SW480 (cell line): Measurements from ENCODE around the gene SCAPER.

ENCODE experiments used
- DNase-seq: peaks from one replicate; pipeline ENCODE4 v3.0.0-alpha.2; 2016; ENCODE audit warnings: low spot score

The SCAPER gene

DNA sequence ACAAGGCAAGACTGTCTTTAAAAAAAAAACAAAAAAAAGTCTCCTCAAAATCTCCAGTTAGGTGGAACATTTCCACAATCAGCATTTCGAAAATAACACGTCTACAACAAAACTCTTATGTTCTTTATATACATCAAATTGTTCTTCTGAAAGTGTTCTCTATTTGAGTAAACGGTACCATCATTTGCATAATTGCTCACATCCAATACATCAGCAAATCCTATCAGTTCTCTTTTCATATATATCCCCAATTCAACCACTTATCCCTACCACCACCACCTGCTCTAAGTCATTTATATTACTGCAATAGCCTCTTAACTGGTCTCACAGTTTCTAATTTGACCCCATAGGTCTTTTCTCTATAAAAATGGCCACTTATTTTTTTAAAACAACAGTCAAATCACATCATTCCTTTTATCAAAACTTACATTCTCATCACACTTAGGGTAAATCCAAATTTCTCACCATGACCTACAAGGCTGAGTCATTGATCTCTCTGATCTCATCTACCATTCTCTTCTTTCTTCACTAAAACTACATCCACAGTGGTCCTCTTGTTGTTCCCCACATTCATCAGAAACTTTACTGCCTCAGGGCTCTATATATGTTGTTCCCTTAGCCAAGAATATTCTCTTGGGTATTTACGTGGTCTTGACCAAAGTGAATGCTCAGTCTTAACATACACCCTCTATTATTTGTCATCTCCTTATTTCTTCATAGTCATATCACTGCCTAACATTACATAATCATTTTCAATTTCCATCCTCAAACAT is 237.0 kb downstream of the SCAPER start:
- DNase-seq: no peak

DNA sequence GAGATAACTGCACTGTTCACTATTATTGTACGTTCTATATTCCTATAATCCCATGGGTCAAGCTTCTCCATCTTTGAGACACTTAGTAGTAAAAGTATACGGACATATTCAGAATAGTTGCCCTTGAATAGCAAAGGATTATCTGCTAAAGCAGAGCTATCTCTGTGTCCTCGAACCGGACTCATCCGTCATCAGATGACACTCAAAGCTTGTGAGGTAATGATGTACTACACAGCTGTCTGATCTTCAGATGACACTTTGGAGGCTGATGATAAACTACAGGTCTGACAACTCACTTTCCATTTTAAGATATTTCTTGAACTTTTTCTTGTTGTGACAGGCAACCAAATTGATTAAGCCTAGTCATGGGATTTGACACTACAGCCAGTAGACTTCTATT is 240.2 kb downstream of the SCAPER start:
- no peak for DNase-seq

DNA sequence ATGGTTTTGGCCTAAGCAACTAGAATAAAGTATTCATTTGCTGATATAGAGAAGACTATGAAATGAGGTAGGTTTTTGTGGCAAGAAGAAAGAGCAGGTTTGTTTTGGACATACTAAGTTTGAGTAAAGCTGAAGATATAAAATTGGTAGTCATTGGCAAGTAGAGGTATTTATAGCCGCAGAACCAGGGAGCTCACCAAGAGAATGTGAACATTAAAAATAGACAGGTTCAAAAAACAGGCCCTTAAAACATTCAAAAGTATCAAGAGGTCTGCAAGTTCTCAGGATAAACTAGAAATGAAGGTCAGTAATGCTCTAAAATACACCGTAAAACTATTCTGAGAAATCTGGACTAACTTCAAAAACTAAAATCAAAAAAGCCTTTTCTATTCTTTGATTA is 240.7 kb downstream of the SCAPER start:
- DNase-seq: no peak

DNA sequence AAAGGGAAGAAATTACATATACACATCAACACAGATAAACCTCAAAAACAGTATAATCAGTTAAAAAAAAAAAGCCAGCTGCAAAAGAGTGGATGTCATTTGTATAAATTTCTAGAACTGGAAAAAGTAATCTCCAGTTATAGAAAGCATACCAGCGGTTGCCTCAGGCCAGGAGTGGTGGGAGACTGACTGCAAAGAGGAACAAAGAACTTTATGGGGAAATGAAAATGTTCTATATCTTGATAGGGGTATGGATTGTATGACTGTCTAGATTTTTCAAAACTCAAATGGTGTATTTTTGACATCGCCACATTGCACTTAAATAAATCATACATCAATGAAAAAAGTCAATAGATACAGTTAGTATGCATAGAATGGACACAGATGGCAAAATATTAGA is 241.6 kb downstream of the SCAPER start:
- no peak for DNase-seq

DNA sequence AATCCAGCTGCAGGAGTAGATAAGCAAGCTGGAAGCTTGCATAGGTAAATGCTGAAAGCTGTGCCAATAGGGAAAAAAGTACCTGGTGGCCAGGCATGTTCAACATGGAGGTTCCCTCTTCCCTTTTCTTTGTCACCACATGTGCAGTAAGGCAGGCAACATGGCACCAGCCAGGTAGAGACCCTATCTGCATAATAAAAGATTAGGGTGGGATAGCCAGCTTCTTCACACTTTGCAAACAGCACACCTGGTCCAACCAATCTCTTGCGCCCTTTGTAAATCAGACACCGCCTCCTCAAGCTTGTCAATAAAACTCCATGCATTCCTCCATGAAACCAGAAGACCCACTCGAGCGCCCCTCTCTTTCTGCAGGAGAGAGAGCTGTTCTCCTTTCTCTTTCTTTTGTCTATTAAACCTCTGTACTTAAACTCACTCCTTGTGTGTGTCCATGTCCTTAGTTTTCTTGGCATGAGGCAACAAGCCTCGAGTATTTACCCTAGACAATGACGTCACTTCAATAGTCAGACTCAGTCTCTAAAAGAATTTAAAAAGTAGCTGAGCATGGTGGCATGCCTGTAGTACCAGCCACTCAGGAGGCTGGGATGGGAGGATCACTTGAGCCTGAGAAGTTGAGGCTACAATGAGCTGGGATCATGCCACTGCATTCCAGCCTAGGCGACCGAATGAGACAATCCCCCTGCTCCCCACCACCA is 256.3 kb downstream of the SCAPER start:
- no peak for DNase-seq

DNA sequence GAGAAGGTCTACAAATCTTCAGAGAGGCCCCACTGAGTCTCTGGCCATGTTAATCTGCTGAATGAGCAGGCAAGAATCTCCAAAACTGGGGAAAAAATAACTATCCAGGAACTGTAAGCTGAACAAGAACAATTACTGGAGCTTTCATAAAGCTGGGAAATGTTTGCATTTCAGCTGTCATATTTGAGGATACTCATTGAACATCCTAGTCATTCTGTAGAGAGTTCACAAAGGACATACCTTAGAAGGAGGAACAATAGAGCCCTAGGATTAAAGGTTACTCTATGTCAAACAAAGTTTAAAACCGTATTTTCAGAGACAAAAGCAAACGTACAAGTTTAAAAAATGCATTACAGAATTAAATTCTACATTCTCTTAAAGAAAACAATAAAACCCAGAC is 257.5 kb downstream of the SCAPER start:
- DNase-seq: no peak

DNA sequence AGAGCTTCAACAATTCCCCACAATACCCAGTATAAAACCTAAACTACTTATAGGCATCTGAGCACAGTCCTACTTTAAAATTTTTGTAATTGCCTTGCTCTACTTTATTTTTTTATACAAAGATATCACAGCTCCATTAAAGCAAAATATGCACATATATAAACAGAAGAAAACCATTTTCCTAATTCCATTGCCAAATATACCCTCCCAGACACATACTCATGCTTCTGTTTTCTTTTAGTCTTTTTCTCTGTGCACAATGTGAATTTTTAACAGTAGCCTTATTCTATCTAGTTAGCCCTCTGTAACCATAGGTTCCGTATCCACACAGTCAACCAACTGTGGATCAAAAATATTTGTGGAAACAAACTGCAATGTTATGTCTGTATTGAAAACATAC is 260.5 kb downstream of the SCAPER start:
- DNase-seq: no peak

DNA sequence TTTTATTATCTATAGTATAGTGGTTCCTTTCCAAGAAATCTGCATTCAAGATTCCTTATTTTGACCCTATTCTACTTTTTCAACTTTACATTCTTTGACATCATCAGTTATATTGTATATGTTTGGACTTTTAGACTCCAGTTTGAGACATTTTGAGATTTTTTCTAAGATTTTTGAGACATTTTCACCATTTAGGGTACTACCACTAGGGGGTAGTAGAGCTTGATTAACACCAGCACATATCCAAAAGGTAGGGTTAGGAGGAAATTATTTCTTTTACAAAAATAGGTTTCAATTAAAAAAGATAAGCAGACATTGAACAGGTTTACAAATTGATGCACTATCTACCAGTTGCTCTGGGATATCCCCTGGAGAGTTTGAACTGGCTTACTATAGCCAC is 262.5 kb downstream of the SCAPER start:
- DNase-seq: no peak

DNA sequence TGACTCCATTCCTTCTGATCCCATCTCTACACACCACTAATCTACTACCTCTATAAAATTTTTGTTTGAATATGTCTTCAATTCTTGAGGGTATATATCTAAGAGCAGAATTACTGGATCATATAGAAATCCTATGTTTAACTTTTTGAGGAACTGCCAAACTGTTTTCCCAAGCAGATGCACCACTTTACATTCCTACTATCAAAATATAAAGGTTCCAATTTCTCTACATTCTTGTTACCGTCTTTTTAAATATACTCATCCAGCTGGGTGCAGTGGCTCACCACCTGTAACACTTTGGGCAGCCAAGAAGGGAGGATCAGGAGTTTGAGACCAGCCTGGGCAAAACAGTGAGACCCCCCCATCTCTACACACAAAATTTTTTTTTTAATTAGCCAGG is 268.0 kb downstream of the SCAPER start:
- DNase-seq: no peak

DNA sequence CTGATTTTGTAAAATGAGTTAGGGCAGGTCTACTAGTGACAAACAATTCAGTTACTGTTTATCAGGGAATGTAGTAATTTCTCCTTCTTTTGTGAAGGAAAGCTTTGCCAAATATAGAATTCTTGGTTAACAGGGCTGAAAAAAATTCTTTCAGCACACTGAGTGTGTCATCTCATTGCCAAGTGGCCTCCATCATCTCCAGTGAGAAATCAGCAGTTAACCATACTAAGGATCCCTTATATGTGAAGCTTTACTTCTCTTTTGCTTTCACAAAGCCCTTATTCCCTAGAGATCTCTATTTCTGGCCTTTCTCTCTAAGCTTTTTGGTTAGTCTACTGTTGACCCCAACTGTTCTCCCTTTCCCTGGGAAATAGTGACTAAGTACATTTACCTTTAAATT is 269.1 kb downstream of the SCAPER start:
- peak; percentile 6 for DNase-seq

DNA sequence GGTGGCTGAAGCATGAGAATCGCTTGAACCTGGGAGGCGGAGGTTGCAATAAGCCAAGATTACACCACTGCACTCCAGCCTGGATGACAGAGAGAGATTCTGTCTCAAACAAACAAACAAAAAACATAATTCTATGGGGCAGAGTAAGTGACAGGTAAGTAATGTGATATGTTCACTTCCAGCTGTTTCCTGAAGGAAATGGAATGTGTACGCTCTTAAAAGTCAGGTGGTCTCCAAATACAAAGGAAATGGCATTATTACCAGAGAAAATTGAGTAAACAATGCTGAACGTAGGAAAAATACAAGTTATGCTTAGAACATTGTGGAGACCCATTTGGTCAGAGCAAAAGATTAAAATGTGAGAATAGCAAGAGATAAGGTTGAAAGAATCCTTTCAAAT is 278.5 kb downstream of the SCAPER start:
- DNase-seq: no peak

DNA sequence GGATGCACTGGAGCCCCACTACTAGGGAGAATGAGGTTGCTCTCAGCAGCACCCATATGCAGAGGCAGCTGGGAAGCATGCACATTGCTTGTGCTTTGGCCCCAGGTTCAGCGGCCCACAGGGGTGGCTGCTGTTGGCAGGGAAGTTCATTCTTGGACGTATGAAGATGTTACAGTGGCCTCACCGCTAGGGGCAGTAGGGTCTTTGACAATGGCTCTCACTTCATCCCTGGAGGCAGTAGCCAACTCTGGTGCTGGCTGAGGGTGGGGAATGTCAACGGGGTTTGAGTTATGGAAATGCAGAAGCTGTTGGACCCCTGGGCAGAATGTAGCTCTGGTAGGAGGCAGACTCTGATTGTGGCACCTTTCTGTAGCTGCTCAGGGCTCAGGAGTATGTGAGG is 279.9 kb downstream of the SCAPER start:
- DNase-seq: no peak

DNA sequence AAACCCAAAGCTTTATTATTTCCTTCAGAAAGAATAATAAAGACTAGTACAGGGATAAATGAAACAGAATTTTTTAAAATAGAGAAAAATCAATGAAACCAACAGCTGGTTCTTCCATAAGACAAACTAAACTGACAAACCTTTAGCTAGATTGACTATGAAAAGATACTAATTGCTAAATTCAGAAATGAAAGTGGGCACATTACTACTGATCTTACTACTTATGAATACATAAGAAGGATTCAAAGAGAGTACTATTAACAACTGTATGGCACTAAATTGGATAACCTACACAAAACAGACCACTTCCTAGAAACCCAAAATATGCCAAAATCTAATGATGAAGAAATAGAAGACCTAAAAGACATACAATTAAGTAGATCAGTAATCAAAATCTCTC is 290.4 kb downstream of the SCAPER start:
- no peak for DNase-seq

DNA sequence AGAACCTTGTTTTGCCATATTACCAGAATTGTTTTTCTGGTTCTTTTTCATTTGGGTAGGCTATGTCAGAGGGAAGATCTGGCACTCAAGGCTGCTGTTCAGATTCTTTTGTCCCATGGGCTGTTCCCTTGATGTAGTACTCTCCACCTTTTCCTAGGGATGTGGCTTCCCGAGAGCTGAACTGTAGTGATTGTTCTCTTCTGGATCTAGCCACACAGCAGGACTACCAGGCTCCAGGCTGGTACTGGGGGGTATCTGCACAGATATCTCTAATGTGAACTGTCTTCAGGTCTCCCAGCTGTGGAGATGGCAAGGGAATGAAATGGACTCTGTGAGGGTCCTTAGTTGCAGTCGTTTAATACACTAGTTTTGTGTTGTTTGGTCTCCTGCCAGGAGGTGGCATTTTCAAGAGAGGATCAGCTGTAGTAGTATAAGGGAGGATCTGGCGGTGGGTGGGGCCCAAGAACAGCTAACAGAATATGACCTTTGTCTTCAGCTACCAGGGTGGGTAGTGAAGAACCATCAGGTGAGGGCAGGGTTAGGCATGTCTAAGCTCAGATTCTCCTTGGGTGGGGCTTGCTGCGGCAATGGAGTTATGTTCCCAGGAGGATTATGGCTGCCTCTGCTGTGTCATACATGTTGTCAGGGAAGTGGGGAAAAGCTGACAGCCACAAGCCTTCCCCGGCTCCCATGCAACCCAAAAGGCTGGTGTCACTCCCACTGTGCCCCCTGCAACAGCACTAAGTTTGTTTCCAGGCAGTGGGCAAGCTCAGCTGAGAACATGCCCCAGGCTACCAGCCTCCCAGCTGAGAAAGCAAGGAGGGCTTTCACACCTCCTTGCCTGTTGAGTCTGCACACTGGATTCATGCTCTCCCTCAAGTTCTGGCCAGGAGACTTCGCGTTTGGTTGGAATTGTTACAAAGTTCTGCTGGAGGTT is 316.1 kb downstream of the SCAPER start:
- no peak for DNase-seq

DNA sequence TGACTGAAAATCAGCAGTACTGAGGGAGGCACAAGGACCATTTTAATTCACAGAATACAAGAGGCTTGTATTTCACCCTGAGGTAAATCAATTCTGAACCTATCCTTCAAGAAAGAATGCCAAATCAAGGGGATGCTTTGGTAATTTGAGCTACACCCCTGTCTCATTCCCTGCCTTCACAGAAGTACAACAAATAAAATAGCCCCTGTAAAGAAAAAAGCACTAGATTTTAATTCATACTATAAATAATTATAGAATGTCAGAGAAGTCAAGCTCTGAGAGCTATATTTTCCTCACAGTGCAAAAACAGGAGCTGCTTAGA is 319.6 kb downstream of the SCAPER start:
- no peak for DNase-seq

DNA sequence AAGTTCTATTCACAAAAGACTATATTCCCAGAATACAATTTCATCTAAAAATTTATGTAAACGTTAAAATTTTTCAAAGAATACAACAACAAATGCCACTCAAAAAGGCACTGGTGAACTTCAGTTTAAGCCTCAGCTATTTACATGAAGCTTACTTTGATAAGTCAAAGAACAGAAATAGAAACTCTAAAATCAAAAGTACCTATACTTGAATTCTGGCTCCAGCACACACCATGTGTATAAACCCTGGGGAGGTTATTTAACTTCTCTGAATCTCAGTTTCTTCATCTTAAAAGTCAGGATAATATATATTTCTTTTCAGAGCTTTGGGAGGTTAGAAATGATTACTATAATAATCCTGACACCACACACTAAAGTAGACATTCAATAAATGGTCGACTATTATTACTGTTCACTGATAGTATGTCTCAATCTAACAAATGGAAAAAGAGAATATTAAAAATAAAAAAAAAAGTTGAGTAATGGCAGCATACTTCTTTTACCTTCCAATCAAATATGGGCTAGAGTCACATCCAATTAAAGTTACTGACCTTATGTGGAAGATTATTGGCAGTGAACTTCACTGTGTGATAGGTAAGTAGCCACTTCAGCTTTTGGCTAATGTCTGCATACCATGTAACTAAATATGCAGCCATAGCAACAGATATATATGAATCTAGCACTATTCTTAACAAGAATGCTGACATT is 320.1 kb downstream of the SCAPER start:
- DNase-seq: no peak

DNA sequence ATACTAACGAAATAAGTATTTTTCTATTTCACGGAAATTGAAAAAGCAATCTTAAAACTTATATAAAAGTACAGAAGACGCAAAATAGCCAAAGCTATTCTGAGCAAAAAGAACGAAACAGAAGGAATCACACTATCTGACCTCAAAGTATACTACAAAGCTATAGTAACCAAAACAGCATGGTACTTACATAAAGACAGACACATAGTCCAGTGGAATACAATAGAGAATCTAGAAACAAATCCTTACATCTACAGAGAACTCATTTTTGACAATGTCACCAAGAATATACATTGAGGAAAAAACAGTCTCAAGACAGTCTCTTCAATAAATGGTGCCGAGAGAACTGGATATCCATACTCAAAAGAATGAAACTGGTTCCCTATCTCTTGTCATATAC is 322.6 kb downstream of the SCAPER start:
- no peak for DNase-seq

DNA sequence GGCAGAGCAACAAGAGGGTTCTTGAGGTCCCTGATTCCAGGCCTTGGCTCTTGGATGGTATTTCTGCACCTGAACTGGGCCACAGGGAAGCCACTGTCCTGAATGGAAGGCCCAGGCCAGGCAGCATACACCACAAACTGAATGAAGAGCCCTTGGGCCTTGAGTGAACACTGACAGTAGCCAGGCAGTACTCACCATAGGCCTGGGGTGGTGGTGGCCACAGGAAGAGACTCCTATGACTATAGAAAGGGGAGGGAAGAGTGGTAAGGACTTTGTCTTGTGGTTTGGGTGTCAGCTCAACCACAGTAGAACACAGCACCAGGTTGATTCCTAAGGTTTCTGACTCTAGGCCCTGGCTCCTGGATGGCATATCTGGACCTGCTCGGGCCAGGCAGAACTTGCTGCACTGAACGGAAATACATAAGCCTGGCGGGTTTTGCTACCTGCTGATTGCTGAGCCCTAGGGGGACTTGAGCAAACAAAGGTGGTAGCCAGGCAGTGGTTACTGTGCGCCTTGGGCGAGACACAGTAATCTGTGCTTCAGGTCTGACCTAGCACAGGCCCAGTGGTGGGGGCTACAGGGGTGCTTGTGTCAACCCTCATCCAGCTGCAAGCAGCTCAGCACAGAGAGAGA is 327.1 kb downstream of the SCAPER start:
- DNase-seq: no peak

DNA sequence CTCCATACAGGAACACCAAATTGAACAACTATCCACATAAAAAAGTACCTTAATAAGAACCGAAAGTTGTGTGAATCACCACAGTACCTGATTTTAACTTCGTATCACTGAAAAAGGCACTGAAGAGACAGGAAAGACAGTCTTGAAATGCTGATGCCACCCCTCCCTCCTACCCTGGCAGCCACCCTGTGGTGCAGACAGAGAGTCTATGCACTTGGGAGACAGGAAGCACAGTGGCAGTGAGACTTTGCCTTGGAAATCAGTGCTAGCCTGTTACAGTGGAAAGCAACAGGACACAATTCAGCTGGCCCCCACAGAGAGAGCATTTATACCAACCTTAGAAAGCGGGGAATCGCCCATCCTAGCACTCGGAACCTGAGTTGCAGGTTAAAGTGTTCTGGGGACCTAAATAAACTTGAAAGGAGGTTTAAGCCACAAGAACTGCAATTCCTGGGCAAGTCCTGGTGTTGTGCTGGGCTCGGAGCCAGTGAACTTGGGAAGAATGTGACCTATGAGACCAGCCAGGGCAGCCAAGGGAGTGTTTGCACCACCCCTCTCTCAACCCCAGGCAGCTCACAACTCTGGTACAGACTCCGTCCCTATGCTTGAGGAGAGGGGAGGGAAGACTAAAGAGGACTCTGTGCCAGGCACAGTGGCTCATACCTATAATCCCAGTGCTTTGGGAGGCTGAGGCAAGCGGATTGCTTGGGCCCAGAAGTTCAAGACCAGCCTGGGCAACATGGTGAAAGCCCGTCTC is 328.4 kb downstream of the SCAPER start:
- DNase-seq: no peak

DNA sequence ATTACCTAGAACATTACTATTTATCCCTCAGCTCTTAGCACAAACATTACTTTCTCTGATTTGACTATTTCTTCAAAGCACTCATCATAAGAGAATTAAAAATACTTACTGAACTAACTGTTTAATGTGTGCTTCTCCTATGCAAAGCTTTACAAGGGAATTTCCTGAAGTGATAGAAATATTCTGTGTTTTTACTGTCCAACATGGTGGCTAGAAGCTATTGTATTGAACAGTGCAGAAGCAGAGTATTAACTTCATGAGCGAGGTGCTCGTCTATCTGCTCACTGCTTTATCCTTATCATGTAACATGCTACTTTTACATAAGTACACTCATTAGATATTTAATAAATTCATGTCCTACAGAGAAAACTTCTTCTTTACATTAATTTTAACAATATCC is 329.5 kb downstream of the SCAPER start:
- DNase-seq: no peak

DNA sequence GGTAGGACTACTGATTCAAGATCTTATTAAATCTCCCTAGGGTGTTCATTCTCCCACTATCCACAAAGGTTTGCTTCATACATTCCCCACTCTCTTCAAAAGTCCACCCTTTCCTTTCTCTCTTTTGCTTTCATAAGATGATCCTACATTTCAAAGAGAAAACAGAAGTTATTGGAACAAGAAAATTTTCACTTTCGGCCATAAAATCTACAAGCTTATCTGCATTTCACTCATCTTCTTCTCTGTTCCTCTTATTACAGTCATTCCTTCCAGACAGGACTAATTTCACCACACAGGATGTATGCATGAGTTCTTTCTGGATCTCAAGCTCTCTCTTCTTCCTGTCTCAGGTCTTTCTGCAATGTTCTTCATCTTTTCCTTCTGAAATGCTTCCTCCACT is 329.9 kb downstream of the SCAPER start:
- DNase-seq: no peak
